ENCODE measurements around the gene PSAPL1. TPM values are rescaled to one million over a fixed set of nuclear protein-coding genes. Genes with fewer than 3 reads are reported as not detected.

The PSAPL1 gene
- total RNA-seq, 1 donor from 2014 or later: not detected

- Mint-ChIP-seq H3K36me3 (ENCODE audit: low read depth) (no peaks in the 10 kb centered on the region), H3K4me3 (no peak overlapping the region), H3K9me3 (peaks cover 21% of the 10 kb centered on the region), H3K27ac (no peak overlapping the region), H3K4me1 (no peaks in the 10 kb centered on the region), H3K27me3 (no peaks in the 10 kb centered on the region)
- ChIA-PET POLR2A (no interaction called here), CTCF (no interaction called here)
- DNase-seq (no peak), ATAC-seq (ENCODE audit: low read depth) (no peak)
- no peak for TF ChIP-seq CTCF (IDR thresholded peaks at IDR 0.05)
- intact Hi-C loops (cut with micrococcal nuclease): no loop called here
Measured at GRCh38 chr4:7402526-7402925, 32.2 kb downstream of the PSAPL1 start.

- Mint-ChIP-seq H3K27me3 (no peaks in the 10 kb centered on the region), H3K4me1 (no peaks in the 10 kb centered on the region), H3K36me3 (ENCODE audit: low read depth) (no peaks in the 10 kb centered on the region), H3K27ac (no peak overlapping the region), H3K4me3 (no peak overlapping the region), H3K9me3 (peaks cover 14% of the 10 kb centered on the region)
- DNase-seq (no peak), ATAC-seq (ENCODE audit: low read depth) (no peak)
- no peak for TF ChIP-seq CTCF (IDR thresholded peaks at IDR 0.05)
- ChIA-PET CTCF (no interaction called here), POLR2A (no interaction called here)
- intact Hi-C loops (cut with micrococcal nuclease): no loop called here
Measured at GRCh38 chr4:7400671-7401298, 33.9 kb downstream of the PSAPL1 start.

GRCh38 chr4:7399440-7400234 is 35.1 kb downstream of the PSAPL1 start:
- POLR2A ChIA-PET: no interaction called here

GRCh38 chr4:7398788-7399439 is 35.8 kb downstream of the PSAPL1 start:
- no peaks in the 10 kb centered on the region for H3K4me1 Mint-ChIP-seq
- no peak overlapping the region for H3K4me3 Mint-ChIP-seq
- intact Hi-C loops (cut with micrococcal nuclease): no loop called here
- H3K36me3 Mint-ChIP-seq (ENCODE audit: low read depth): no peaks in the 10 kb centered on the region
- H3K9me3 Mint-ChIP-seq: peaks cover 5% of the 10 kb centered on the region
- DNase-seq (no peak), ATAC-seq (ENCODE audit: low read depth) (no peak)
- H3K27me3 Mint-ChIP-seq: no peaks in the 10 kb centered on the region
- CTCF ChIA-PET: no interaction called here
- no peak for TF ChIP-seq CTCF (IDR thresholded peaks at IDR 0.05)
- POLR2A ChIA-PET: no interaction called here
- no peak overlapping the region for H3K27ac Mint-ChIP-seq

More at GRCh38 chr4:7399440-7400234, 35.1 kb downstream of the PSAPL1 start:
- intact Hi-C loops (cut with micrococcal nuclease): no loop called here
- no peak for ATAC-seq (ENCODE audit: low read depth)
- Mint-ChIP-seq H3K9me3 (peaks cover 7% of the 10 kb centered on the region), H3K36me3 (ENCODE audit: low read depth) (no peaks in the 10 kb centered on the region), H3K27ac (no peak overlapping the region), H3K27me3 (no peaks in the 10 kb centered on the region), H3K4me1 (no peaks in the 10 kb centered on the region), H3K4me3 (no peak overlapping the region)
- CTCF ChIA-PET: no interaction called here
- TF ChIP-seq CTCF (IDR thresholded peaks at IDR 0.05): no peak
- no peak for DNase-seq

GRCh38 chr4:7398104-7398423 is 36.7 kb downstream of the PSAPL1 start:
- H3K9me3 Mint-ChIP-seq: peaks cover 5% of the 10 kb centered on the region
- no peak overlapping the region for H3K27ac Mint-ChIP-seq
- TF ChIP-seq CTCF (IDR thresholded peaks at IDR 0.05): no peak
- no peak for DNase-seq
- no peaks in the 10 kb centered on the region for H3K4me1 Mint-ChIP-seq
- H3K4me3 Mint-ChIP-seq: no peak overlapping the region
- no peak for ATAC-seq (ENCODE audit: low read depth)
- intact Hi-C loops (cut with micrococcal nuclease): no loop called here
- no peaks in the 10 kb centered on the region for H3K27me3 Mint-ChIP-seq
- ChIA-PET CTCF (no interaction called here), POLR2A (no interaction called here)
- no peaks in the 10 kb centered on the region for H3K36me3 Mint-ChIP-seq (ENCODE audit: low read depth)
